Smooth muscle cell of the brain vasculature (primary cell): ENCODE measurements around the gene ACER2.
A peak's percentile ranks its signal among the peaks of the same experiment; 100 is the strongest.
"Not testable (repeated sequence)": the region's sequence is repeated elsewhere in the genome, so short reads cannot be mapped to it uniquely, and the experiment has no call there.

Experiments
- DNase-seq: peaks from one replicate; pipeline ENCODE4 v3.0.0-alpha.2; 2012; ENCODE audit warnings: low read depth, low spot score

Gene ACER2

DNA sequence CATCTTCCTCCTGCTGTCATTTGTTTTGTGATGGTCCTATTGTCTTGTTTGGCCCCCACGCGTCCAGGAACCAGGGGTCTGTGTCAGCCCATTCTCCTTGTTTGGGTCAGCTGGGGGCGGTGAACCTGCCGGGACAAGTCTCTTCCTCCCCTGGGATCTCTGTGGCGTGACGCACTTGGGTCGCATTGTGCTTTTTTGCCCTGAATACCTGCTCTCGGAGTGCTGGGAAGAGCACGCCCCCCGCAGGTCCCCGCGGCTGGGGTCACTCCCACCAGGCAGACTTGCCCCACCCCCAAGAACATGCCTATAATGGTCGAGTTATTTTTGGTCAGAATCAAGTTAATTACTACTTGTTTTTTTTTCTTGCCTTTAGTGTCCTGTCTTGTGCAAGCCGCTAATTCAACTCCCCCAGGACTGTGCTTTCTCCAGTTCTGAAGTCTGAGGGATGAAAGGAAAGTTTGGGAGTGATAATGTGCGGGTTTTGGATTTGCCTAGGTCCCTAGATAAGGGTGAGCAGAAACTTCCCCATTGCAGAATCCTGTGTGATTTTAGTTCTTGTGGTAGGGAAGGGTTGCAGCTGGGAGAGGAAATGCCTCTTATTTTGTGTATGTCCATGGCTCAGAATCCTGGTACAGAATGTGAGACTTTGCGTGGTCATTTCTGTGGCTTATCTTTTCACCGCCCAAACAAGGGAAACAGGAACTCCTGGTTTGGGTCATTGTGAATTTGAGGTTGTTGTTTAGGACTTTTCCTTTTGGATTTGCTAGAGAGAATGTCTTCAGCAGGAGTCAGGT lies 789 bp downstream of the ACER2 start:
- DNase-seq: no peak

DNA sequence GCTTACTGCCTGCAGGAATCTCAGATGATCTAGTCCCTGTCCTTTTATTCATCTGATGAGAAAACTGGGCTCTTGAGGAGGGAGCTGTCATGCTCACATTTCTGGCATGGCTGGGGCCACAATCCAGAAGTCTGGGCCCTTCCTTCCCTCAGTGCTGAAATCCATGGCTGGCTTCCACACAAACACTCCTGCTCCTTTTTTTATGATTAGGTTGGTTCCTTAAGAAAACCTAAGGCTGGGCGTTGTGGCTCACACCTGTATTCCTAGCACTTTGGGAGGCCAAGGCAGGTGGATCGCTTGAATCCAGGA lies 1.3 kb downstream of the ACER2 start:
- DNase-seq: no peak

DNA sequence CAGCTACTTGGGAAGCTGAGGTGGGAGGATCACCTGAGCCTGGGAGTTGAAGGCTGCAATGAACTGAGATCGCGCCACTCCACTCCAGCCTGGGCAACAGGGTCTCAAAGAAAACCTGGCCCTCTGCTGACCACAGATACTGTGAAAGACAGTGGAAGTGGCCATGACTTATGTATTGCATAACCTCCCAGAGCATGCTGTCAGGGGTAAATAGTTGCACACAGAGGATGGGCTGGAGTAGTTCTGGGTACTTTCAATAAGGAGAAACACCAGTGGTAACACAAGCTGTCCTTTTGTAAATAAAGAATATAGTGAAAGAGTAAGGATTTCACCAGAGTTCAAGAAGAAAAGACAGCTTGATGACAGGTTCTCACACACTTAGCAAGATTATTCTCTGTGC lies 1.8 kb downstream of the ACER2 start:
- DNase-seq: no peak

DNA sequence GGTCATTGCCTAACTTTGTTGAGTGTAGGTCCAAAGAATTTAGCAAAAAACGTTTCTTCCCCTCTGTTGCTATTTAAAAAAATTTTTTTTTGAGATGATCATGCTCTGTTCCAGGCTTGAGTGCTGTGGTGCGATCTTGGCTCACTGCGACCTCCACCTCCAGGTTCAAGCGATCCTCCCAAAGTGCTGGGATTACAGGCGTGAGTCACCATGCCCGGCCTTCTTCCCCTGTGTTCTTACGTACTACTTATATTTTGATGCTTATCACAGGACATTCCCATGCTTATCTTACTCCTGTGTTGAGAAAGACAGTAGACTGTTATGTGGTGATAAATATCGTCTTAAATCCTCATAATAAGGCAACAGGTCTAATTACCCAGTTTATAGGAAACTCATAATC lies 2.5 kb downstream of the ACER2 start:
- DNase-seq: no peak

DNA sequence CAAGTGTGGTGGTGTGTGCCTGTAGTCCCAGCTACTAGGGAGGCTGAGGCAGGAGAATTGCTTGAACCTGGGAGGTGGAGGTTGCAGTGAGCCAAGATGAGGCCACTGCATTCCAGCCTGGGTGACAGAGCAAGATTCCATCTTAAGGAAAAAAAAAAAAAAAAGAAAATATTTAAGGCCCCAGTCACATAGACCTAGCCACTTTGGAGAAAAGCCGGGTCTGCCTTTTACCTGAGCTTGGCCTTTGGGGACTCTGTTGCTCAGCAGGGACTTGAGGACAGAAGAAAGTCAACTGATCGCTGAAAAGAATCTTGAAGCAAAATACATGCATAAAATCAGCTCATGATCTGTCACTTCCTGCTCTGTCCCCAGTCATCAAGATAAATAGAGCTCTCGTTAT lies 4.6 kb downstream of the ACER2 start:
- DNase-seq: not testable (repeated sequence)

DNA sequence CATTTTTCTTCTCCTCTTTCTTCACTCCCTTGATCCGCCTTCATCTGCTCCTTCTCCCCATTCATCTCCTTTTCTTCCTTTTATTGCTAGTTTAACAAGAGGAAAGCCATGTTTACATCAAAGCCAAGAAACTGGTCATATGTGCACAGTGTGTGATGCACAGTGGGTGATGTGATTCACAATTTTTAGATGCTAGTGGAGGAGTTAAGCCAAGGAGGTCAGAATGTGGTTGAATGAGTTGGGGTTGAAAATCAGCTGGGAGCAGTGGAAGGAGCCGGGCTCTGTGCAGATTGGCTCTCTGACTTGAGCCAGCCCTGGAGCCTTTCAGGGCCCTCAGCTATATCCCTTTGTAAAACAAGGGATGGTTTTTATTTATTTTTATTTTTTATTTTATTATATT lies 7.3 kb downstream of the ACER2 start:
- DNase-seq: peak; percentile 41

DNA sequence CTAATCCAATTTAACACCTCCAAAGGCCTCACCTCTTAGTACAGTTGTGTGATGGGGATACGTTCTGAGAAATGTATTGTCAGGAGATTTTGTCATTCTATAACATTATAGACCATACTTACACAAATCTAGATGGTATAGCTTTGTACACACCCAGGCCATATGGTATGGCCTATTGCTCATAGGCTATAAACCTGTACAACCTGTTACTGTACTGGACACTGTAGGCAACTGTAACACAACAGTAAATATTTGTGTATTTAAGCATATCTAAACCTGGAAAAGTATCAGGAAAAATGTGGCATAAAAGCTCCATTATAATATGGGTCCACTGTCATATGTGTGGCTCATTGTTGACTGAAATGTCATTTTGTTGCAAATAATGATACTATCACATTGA lies 12.1 kb downstream of the ACER2 start:
- no peak for DNase-seq

DNA sequence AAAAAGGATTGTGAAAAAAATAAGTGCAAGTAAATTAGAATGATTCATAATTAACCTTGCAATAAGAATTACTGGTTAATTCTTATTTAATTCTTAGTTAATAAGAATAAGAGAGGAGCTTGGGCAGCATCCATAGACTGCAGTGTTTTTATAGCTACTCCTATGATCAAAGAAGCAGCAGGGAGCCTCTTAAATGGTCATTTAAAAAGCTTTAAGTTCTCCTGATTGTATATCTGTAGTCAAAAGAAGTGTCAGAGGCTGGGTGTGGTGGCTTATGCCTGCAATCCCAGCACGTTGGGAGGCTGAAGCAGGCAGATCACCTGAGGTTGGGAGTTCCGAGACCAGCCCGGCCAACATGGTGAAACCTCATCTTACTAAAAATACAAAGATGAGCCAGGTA lies 14.4 kb downstream of the ACER2 start:
- DNase-seq: no peak

DNA sequence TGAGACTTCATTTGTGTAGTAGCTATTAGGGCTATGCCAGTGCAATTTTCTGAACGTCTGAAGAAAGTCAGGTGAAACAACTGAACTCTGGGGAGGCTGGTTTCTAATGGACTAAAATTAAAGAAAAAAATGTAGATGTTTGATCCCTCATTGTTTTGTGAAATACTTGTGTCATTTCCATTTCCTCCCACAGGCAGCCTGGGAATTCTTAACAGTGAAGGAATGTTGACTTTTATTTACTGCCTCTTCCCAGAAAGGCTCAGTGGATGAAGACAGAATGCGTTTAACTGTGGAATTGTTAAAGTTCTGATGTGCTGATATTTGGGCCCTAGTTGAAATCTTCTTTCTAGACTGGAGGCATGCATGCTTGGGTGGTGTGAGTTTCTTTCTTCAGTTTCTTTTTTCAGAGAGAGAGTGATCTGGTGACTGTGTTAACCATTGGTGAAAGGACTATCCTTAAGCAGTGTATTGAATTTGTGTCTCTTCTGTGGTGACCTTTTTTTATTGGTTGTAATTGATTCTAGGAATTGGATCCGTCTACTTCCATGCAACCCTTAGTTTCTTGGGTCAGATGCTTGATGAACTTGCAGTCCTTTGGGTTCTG lies 15.5 kb downstream of the ACER2 start:
- no peak for DNase-seq

DNA sequence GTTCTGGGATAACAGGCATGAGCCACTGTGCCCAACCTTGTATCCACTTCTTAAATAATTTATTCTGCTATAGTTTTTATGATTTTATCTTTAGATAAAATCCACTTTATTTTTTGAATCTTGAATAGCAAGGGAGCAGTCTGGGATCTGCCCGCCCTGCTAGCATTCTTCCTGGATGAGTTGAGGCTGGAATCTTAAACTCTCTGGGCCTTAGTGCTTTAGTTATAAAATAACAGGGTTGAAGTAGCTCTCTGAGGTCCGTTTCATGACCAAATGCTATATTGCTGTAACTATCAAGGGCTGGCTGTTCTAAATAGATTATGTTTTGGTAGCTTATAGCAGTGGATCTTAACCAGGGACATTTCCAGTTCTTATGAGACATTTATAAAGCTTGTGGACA lies 20.8 kb downstream of the ACER2 start:
- no peak for DNase-seq

DNA sequence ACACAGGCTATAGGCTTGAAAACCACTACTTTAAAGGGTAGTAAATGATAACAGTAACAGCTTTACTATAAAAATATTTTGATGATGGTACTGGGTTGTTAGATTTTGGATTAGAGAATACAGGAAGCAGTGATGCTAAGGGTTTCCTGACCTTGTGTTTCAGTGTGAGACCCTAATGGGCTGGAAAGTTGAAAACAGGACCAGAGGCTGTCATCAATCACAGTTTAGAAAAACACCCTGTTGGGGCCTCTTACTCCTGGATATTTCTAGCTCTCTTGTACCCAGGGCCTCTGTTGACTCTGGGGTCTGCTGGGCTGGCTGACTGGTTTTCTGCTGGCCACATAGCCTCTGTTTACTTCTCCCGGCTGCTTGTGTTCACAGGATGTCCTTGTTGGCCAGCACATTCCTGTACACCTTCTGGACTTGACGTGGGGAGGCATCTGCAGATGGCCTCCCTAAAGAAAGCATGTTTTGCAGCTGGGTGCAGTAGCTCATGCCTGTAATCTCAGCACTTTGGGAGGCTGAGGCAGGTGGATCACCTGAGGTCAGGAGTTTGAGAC lies 21.5 kb downstream of the ACER2 start:
- no peak for DNase-seq

DNA sequence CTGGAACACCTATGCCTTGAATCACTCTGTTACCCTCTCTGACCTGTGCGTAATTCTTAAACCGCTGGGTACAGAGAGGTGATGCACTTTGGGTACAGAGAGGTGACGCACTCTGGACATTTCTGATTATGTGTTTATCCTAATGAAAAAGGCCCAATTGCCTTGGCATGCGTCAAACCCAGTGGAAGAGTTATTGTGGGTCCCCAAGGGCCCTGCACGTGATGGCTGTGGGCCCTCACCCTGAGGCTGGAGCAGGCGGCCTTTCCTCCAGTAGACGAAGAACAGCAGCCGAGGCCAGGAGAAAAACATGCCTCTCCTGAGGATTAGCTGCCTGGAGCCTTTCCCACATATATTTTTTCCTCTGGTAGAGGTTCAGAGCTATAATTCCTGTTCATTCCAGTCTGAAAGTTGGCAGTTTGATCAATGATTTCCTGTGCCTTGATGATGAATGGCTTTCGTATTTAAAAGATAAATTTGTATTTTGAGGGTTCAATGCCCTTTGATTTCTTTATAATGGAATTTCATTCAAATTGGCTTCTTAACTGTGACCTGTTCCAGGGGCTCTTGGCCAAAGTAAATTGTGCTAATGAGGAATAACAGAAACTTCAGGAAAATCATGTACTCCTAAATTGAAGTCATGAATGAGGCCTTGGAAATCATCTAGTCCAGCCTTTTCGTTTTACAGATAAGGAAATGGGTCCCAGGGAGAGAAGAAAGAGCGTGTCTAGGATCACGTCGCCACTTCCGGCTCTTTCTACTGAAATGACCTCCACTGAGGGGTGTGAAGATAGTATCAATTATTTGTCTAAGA lies 22.8 kb downstream of the ACER2 start:
- no peak for DNase-seq

DNA sequence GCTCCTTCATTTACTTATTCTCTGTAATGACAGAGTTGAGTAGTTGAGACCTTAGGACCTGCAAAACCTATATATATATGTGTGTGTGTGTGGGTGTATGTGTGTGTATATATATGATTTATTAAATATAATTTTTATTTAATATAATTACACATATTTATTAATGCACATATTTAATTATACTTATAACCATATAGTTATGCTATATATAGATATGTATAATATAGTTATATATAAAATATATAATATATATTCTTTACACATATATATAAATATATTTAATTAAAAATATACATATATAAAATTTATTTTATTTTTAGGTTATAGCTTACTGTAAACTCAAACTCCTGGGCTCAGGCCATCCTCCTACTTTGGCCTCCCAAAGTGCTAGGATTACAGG lies 23.7 kb downstream of the ACER2 start:
- no peak for DNase-seq

DNA sequence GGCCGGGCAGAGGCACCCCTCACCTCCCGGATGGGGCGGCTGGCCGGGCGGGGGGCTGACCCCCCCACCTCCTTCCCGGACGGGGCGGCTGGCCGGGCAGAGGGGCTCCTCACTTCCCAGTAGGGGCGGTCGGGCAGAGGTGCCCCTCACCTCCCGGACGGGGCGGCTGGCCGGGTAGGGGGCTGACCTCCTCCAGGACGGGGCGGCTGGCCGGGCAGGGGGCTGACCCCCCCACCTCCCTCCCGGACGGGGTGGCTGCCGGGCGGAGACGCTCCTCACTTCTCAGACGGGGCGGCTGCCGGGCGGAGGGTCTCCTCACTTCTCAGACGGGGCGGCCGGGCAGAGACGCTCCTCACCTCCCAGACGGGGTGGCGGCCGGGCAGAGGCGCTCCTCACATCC lies 24.9 kb downstream of the ACER2 start:
- DNase-seq: not testable (repeated sequence)

DNA sequence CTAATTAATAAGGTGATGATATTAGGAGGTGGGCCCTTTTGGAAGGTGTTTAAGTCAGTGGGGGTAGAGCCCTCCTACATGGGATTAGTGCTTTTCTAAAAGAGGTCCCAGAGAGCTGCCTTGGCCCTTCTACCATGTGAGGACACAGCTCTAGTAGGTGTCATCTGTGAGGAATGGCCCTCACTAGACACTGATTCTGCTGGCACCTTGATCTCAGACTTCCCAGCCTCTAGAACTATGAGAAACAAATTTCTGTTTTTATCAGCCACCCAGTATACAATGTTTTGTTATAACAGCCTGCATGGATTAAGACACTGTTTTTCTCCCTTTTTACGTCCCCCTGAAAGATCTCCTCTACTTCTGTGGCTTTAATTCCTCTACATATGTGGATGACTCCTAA lies 31.6 kb downstream of the ACER2 start:
- DNase-seq: no peak

DNA sequence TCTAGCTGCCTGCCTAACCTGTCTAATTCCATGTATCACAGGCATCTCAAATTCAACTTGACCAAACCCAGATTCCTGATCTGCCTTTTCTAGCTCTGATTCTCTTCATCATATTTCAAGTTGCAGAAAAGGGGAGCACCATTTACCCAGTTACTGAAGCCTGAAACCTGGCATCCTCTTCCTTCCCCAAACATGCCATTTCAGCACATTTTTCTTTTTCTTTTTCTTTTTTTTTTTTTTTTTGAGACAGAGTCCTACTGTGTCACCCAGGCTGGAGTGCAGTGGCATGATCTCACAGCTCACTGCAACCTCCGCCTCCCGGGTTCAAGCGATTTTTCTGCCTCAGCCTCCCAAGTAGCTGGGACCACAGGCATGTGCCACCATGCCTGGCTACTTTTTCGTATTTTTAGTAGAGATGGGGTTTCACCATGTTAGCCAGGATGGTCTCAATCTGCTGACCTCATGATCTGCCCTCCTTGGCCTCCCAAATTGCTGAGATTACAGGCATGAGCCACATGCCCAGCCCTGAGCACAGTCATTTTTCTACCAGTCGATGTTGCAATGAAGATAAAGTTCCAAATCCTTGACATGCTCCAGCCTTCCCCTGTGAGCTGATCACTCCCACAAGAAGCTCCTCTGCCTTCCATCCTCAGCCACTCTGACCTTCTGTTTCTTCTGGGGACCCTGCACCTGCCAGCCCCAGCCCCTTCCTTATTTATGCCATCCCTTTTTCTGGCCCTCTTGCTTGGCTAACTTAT lies 32.2 kb downstream of the ACER2 start:
- DNase-seq: no peak

DNA sequence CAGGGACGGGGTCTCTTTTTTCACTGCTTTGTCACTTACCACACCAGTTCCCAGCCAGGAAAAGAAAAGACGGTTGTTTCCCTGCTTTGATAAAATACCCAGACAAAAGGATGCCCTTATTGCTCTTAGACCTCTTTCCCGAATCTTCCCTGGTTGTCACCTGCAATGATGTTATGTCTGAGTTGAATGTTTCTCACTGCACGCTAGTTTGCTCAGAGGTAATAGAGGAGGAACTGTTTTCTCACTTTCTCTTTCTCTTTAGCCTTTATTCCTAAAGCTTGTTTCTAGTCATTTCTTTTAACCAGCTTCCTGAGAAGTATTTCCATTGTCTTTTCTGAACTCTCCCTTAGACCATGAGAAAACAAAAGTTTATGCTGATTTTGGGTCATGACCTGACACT lies 32.9 kb downstream of the ACER2 start:
- DNase-seq: no peak

DNA sequence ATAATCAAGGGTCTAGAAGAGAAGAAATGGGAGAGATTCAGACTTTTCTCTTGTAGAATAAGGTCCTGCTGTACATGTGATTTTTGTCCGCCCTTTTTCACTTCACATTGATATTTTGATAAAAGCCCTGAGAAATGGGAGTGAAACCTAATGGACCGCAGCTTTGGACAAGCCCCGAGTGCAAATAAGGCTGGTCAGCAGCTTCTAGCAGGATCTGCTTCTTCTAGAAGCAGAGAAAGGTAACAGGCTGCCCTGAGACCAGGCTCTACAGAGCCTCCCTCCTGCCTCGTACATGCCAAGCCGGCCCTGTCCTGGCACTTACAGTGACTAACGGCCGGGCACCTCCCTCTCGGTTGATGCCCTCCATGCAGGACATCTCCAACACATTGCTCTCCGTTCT lies 33.4 kb downstream of the ACER2 start:
- no peak for DNase-seq

DNA sequence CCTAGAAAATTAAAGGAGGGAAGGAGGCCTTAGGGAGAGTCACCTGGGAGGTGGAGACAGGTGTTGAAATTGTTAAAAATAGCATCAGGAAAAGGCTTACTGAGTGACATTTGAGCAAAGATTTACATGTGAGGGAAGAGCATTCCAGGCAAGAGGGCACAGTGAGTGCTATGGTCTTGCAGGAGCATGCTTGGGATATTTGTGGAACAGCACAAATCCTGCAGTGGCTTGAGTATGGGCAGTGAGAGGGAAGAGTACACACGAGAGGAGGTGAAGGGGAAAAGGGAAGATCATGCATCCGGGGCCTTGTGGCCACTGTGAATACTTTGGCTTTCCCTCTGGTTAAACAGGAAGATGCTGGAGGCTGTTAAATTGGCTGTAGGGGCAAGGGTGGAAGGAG lies 36.6 kb downstream of the ACER2 start:
- DNase-seq: no peak

DNA sequence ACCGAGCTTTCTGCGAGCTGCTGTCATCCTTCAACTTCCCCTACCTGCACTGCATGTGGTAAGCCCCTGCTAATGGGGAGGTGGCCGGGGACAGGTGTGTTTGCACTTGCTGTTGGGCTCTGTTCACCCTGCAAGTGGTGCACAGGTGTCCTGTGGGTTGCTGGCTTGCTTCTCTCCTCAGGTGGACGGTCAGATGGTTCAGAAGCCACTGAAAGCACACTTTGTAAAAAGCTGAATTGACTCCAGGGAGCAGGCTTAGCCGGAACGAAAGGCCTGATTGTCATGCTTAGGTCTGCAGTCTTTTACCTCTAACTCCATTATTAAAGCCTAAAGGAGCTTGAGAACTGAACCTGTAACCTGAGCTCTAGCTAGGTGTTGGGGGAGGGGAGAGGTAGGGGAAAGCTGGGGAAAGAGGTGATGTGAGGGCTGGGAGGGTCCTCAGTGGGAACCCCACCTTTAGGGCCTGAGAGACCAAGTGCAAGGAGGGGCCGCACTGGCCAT lies 37.6 kb downstream of the ACER2 start:
- no peak for DNase-seq

DNA sequence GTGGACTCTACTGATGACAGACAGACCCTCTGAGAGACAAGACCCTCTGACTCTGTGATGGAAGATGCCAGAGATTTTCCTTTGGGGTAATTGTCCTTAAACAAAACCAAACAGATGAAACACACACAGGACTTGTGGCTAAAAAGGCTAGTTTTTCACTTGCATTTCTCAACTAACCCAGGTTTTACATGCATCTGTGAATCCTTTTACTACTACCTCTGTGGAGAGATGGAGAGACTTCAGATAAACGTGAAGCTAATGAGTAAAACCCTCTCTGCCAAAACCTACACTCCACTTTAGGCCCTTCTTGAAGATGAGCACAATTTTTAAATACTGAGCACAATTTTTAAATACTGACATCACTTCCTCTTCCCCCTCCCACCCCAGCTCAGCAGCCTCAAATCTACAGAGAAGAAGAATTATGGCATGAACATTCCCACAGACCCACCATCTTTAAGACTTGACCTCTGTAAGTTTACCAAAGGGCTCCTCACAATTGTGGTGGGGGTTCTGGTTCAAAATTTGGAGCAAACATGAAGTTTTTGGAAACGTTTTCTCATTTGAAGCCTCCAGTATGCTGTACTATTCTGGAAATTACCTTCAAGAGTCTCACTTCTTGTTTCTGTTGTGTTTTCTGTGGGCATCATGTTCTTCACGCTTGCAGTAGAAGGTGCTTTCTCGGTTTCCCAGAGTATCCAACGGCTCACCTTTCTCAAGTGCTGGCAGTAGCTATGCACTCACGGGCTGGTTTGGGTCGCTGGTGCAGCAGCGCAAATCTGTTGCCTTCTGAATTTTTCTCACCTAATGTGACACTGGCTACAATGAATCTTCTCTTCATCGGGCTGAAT lies 42.7 kb downstream of the ACER2 start:
- no peak for DNase-seq
